M059J (cell line): ENCODE data around the gene GPD1. TPM values are rescaled to one million over a fixed set of nuclear protein-coding genes. Genes with fewer than 3 reads are reported as not detected.

Experiments
- DNase-seq: peaks from one replicate; pipeline ENCODE4 v3.0.0-alpha.2; 2012; ENCODE audit warnings: low read depth
- total RNA-seq: library from RNA; depleted of rRNA; stranded (reverse); fragments of >200 nt; shearing (Covaris generic); gene quantifications from 2 replicates; pipeline ENCODE4 v1.2.3, GENCODE V29; 2014; rRNA removed

The GPD1 gene
- total RNA-seq = 0.20 TPM in 1 of 2 replicates, not detected in the other

DNA sequence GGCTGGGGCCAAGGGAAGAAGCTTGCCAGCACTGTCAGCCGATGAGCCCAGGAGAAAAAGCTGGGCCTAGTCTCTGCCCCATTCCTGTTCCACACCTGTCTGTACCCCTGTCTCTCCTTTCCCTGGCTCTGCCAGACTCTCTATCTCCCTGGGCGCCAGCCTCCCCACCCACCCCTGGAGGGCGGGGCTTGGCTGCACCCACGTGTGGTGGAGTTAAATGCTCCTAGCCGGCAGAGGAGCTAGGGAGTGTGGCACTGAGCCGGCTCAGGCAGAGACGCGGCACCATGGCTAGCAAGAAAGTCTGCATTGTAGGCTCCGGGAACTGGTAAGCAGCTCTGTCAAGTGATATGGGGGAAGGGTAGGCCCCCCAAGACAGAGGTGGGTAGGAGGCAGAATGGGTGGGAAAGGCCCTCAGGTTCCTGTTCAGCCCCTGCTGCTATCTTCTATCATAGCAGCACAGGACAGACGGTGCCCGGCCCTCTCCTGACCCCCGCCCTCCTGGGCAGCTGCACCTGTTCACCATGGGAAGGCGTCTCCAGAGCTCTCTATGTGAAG is at the start of gene GPD1:
Gene GPD1, plus strand, starts transcription at position 242 of the 555 bp plus-strand sequence. Its CDS starts 43 bp downstream, at position 285.
- DNase-seq = peak; percentile 35

DNA sequence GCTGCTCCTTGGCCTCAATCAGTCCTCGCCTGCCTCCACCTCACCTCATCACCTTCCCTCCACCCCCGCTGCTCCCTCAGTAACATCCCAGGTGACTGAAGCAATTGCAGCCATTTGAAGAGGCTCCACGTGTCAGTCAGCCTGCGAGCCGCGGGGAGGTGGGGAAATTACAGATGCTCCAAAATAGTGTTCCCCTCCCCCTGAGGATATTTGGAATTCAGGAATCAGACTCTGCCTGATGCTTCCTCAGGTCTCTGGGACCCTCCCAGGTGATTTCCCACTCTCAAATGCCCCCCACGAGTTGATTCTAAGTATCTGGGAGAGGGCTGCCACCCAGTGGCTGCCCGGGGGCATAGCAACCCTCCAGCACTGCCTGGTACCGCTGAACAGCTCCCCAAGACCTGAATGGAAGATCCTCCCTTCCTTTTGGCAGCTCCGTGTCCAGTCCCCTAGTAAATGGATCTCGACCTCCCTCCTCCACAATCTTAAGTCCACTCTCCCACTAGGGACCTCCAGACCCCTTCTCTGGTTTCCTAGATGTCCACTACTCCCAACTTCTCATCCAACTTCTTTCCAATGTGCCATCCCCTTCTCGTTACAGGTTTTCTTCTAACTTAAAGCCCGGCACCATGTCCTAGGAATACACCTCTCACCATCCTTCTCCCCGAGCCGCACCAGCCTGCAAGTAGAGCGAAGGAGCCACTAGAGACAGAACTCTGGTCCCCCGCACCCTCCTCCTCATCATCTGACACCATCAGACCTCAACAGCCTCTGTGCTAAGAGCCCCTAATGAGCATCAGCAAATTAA is 47.8 kb upstream of the GPD1 start:
- peak; percentile 52 for DNase-seq

DNA sequence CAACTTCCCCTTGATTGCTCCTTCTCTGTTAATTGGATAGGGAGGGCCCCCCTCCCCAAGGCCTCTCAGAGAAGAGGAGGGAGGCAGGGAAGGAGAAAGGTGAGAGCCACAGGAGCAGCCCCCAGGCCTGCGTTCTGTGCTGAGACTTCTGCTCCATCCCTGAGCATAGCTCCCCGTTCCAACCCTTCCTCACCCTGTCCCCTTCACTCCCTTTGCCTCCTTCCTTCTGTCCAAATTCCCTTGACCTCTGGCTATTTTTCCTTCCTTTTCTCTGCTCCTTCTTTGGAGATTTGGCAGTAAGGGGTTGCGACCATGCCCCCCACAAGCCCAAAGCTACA is 47.2 kb upstream of the GPD1 start:
- no peak for DNase-seq

DNA sequence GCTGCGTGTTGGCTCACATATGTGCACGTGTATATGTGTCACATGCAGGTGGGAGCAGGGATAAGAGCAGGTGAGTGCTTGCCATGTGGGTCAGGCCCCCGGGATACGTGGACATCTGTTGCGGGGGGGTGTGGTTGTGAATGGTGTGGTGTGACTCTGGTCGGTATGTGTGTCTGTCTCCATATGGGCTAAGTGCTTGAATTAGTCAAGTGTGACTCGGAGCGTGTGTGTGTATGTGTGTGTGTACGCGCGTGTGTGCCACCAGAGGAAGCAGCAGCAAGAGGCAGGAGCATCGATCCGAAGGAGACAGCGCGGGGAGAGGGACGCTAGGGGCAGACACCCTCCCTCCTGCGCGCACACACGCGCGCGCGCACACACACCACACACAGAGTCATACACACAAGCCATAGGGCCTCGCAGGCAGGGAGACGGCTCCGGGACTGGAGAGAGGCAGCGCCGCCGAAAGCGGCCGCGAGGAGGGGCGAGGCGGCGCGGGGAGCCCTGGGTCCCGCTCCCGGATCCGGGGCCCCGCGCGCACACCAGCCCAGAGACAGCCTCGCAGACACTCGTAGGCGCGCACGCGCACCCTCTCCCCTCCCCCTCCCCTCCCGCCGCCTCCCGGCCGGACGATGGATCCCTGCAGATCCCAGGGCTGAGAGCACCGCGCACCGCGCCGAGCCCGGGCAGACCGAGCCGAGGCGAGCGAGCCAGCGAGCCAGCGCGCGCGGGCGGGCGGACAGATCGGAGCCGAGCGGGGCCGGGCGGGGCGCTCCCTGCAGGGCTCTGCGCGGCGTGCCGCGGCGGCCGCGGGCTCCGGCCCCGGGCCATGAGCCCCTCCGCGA is 46.6 kb upstream of the GPD1 start, which contains the start of gene ASIC1:
Gene ASIC1, plus strand, starts transcription at position 597 of the 842 bp plus-strand sequence. CDS start 1,171 bp downstream, outside the sequence.
- DNase-seq = peak; percentile 51

DNA sequence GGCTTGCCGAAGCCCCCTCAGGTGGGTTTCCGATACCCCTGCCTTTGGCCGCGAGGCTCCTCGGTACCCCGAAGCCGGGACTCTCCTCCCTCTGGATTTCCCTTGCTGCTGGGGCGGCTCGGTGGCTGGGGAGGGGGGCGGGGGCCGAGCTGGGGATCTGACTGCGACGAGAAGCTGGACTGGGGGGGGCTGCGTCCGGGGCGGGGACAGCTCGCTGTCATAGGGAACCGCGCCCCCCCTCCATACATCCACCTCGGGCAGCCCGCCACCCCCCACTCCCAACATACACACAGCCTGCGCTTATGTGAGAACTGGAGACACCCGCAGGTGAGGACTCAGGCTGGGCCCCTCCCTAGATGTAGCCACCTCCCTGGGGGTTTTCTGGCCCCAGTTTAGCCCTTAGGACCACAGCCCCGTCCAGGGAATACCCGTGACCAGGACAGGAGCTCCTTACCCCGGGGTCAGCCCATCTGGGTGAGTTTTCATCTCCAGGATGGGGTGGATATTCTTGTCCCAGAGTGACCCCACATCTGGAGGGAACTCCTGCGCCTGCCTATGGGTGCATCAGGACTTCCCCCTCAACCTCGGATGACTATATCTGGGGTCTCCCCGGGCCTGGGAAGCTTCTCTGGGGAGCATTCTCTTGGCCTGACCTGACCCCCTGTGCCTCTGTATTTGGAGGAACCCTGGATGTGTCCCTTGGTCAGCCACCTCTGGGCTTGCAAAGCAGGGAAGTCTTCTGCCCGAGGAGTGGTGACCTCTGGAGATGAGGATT is 45.7 kb upstream of the GPD1 start:
- no peak for DNase-seq

DNA sequence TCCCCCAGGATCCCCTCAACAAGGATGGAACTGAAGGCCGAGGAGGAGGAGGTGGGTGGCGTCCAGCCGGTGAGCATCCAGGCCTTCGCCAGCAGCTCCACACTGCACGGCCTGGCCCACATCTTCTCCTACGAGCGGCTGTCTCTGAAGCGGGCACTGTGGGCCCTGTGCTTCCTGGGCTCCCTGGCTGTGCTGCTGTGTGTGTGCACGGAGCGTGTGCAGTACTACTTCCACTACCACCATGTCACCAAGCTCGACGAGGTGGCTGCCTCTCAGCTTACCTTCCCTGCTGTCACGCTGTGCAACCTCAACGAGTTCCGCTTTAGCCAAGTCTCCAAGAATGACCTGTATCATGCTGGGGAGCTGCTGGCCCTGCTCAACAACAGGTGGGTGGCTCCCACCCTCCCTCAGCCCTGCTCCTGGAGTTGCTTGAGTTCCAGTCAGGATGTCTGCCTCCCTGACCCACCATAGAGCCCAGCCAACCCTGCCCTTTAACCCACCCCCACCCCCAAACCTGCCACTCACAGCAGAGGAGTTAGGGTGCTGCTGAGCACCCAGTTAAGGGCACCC is 45.0 kb upstream of the GPD1 start:
- DNase-seq = no peak

DNA sequence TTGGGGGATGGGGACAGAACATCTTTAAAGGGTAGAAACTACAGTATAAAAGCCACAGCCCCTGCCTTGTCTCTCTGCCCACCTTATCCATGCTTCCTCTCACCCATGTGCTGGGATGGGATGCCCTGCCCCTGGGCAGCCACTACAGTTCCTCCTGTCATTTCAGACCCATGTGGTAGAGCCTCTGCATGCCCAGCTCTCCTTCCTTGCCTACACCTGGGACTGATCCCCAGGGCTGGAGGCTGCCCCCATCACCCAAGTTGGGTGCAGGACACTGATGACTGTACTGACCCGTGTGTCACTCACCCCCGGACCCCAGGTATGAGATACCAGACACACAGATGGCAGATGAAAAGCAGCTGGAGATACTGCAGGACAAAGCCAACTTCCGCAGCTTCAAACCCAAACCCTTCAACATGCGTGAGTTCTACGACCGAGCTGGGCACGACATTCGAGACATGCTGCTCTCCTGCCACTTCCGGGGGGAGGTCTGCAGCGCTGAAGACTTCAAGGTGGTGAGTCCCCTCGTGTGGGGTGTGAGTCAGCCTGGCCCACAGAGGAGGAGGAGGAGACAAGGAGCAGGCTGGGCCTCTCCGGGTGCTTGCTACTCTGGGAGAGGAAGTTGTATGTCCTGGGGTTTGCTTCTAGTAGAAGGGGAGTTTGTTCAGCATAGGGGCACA is 44.2 kb upstream of the GPD1 start:
- peak; percentile 58 for DNase-seq

DNA sequence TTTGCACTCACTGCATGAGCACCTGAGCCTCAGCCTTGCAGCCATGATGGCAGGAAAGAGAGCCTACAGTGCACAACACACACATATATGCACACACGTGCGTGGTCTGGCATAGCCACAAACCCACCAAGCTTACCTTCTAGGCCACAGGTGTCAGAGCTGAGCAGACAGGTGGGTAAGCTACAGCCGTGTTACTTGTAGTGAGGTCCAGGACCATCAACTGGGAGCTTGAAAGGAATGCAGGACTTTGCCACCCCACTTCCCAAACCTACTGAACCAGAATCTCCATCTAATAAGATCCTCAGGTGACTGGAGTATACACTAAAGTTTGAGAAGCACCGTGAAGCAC is 43.7 kb upstream of the GPD1 start:
- DNase-seq = no peak

DNA sequence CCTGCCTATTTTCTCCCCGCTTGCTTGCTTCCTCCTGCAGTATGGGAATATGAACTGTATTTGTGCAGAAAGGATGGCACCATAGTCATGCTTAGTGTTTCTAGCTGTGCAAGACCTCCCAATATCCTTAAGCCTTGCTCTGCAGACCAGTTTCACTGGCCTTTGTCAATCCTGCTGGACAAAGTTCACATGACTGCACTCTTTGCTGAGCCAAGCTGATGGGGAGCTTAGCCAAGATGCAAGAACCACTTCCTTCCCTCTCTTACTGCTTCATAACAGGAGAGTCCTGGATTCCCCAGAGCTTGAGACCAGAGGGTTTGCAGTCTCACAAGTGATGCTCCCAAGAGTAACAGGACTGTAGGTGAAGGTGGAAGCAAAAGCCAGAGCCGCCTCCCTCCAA is 42.6 kb upstream of the GPD1 start:
- DNase-seq = no peak

DNA sequence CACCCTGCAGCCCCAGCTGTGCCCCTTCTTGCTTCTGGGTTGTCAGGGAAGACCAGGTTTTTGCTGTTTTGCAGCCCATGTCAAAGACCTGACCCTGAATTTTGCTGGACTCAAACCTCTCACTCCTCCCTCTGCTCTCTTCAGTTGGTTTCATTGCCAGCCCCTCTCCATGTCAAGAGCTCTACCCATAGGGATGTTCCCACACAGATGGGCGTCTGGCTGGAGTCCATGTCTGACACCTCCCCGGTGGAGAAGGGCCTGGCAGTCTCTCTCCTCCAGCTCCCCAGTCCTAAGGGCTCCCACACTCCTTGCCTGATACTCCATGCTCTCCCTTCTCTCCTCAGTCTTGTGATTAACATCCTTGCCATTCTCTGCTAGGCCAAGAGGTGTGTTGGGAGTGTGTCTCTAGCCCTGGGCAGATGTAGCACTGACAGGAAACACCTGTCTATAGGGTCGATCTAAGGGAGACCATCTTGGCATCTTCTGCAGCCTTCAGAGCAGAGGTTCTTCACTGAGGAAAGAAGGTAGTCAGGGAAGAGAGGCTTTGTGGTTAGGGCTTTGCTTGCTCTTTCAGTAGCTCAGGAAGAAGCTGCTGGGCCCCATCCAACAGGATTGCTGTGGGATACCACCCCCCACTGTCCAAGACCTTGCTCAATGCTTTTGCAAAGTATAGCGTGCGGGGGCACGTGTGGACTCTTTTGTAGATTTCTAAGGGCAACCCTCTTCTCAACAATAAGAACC is 41.7 kb upstream of the GPD1 start:
- DNase-seq = no peak

DNA sequence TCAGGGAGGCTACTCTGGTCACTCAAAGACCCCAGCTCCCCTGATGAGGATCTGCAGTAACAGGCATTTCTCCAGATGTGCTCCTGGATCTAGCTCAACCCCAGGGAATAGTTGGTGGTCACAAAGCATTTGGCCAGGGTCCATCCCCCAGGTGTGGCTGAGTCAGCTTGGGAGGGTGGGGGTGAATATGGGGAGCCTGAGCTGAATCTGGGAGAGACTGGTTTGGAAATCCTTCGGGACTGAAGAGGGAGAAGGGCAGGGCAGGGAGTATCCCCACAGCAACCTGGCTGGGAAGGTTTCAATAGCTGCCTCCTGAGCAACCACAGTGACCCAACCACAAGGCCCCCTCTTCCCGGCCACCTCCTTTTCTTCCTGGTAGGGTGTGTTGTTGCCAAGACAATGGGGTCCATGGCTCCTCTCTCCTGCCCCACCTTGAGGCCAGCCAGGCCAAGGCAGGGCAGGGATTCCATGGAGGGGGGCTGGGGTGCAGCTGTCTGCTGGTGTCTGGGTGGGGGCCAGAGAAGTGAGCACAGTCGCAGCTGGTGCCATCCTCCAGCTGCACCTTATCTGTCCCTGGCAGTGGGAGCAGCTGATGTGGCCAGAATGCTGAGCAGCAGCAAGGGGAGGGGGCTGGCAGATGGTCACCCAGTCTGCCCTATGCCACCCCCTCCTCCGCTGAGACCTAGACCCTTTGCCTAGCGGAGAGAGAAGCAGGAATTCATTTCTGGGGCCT is 40.9 kb upstream of the GPD1 start:
- peak; percentile 13 for DNase-seq

DNA sequence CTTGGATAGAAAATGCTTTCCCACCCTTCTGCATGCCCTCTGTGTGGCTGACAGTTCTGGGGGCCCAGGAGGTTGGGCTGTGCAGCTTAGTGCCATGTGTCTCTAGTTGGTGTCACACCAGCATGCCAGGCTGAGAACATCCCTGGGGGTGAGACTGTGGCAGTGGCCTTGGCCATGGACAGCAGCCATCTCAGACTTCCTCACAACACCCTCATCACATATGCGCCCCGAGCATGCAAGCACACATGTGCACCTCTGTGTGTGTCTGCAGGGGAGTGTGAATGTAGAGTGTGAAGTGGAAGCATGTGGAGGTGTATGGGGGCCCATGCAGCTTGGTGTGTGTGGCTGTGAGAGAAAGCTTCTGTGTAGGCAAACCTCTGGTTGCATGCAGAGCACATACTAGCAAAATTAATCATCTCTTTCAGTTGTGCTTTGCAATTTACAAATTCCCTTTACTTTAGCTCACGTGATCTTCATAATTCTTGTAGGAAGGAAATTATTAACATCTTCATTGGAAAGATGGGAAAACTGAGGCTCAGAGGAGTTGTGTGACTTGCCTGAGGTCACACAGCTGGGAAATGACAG is 38.0 kb upstream of the GPD1 start:
- DNase-seq = no peak

DNA sequence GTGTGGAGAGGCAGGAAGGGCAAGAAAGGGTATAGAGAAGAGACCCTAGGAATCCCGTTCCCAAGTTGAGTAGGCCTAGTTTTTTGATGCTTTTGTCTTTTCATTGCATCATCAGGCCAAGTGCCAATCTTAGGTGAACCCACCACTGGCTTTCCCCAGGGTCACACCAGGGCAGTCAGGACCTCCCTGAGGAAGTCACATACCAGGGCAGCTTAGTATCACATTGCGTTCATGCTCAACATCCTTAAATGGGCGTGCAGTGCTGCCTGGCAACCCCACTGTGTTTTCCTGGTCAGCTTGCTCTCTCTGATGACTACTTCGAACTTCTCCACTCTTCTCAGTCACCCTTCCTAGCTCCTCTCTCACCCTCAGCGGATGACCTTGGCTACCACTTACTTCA is 37.4 kb upstream of the GPD1 start:
- peak; percentile 85 for DNase-seq

DNA sequence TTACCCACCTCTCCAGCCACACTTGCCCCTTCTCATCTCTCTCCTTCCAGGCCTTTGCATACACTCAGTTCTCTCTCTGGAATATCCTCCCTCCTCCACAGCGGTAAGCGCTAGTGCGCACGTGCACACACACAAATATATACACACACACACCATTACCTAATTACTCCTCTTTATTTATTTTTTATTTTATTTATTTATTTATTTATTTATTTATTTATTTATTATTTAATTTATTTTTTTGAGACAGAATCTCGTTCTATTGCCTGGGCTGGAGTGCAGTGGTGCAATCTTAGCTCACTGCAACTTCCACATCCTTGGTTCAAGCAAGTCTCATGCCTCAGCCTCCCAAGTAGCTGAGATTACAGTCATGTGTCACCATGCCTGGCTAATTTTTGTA is 34.7 kb upstream of the GPD1 start:
- DNase-seq = no peak

DNA sequence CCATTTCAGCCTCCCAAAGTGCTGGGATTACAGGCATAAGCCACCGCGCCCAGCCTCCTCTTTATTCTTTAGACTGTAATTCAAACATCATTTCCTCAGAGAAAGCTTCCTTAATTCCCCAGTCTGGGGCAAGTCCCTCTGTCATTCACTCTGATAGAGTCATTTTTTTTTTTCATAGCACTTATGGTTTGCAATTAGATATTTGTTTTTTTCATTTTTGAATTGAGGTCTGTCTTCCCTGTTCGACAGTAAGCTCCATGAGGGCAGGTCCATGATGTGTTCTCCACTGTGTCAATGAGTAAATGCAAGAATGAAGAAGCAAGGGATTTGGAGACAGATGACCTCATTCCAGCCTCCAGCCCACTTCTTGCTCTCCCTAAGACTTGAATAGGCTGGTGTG is 34.3 kb upstream of the GPD1 start:
- no peak for DNase-seq

DNA sequence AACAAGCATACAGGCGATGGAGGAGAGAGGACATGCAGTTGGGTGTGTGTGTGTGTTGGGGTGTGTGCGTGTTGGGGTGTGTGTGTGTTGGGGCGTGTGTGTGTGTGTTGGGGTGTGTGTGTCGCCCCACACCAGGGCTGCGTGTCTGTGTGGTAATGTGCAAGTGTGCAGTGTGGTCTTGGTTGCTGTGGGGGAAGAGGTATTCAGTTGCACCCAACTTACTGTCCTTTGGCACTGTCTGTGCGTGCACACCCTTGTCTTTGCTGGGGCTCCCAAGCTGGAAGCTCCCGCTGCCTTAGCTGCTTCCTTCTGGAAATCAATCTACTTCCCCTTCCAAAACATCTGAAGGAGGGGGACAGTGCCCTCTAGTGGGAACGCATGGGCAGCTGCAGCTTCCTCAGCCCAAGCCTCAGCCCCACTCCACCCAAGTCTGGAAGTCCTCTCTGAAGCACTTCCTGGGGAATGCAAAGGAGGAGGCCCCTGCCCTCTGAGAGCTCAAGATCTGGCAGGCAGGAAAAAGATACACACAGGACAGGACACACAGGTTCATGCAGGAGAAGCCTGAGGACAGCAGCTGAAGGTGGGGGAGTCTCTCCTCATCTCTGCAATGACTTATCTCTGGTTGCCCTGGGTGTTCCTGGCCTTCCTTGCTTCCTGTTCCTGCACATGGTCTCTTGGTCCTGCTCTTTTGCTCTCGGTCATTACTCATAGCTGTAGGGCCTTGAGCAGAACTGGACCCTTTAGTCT is 33.3 kb upstream of the GPD1 start:
- DNase-seq = peak; percentile 75

DNA sequence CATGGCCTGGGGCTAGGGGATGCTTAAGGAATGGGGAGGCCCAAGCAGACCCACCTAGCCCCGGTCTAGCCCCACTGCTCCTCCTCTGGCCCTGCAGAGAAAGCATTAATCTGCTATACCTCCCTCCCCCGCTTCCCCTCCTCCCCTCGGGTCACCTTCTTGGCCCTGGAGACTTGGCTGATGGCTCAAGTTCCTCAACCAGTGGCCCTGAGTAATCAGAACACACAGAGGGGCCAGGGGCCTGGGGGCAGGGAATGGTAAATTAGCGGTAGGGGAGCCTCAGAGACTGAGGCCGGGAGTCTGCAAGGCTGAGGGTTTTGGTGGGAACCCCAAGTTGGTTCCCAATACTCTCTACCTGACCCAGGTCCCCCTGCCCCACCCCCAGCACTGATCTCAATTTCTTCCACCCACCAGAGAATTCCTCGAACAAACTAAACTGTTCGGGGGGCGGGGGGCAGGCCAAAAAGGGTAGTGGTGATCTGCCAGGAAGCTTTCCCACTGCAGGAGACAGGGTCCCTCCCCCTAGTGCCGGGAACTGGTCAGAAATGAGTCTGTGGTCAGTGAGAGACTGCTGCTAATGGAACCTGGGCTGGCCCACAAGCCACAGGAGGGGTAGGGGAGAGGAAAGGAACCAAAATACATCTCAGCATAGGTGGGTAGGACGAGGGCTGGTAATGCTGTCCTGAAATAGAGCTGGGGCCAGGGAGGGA is 31.5 kb upstream of the GPD1 start:
- no peak for DNase-seq

DNA sequence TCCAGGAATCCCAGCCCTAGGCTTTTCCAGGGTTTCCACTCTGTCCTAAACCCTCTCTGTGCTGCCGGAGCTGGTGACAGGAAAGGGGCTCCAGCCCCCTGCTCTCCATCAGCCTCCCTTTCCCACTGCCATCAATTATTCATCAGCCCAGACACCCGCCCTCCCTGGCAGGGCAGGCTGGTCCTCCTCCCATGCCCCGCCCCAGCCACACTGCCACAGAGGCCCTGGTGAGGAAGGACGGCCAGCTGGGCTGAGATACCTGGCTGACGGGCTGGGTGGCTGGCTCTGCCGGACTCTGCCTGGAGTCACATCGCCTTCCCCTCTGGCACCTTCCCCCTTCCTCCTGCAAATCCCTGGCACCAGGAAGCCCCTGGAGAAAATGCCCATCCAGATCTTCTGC is 30.6 kb upstream of the GPD1 start:
- no peak for DNase-seq
